ENCODE results near the gene MAT1A. TPM values are rescaled to one million over a fixed set of nuclear protein-coding genes. Genes with fewer than 3 reads are reported as not detected.

Gene MAT1A
- total RNA-seq, 1 experiment from 2014 or later = 3.4 TPM

- Histone ChIP-seq H3K4me1 (no peaks in the 10 kb centered on the region), H3K4me3 (ENCODE audit: low read depth, low read length) (no peak overlapping the region), H3K27me3 (replicated peaks; ENCODE audit: control insufficient read depth, insufficient read depth, low read length) (peaks cover 2% of the 10 kb centered on the region), H3K9me3 (no peaks in the 10 kb centered on the region), H3K36me3 (ENCODE audit: control insufficient read depth, insufficient read depth, low read length) (no peaks in the 10 kb centered on the region)
- POLR2A ChIA-PET = no interaction called here
- BruUV-seq (replicated peaks) = no TSS peak
- H3K4me1 Mint-ChIP-seq (ENCODE audit: low read depth, unreplicated experiment) = no peaks in the 10 kb centered on the region
- CTCF ChIA-PET = no interaction called here
- H3K27ac Mint-ChIP-seq (ENCODE audit: unreplicated experiment) = no peak overlapping the region
- no peaks in the 10 kb centered on the region for H3K36me3 Mint-ChIP-seq (ENCODE audit: insufficient read depth, unreplicated experiment)
- no peaks in the 10 kb centered on the region for H3K27me3 Mint-ChIP-seq (ENCODE audit: insufficient read depth, unreplicated experiment)
- no peak for DNase-seq
- H3K4me3 Mint-ChIP-seq (ENCODE audit: unreplicated experiment) = no peak overlapping the region
- intact Hi-C loops (cut with micrococcal nuclease; ENCODE audit: unreplicated experiment) = no loop called here
- TF ChIP-seq CTCF (IDR thresholded peaks at IDR 0.05; ENCODE audit: insufficient read depth in 1 of 2, low read depth in 1 of 2, low read length in 1 of 2, severe bottlenecking in 1 of 2, unreplicated experiment in 1 of 2) = no peak
- H3K9me3 Mint-ChIP-seq (ENCODE audit: unreplicated experiment) = no peaks in the 10 kb centered on the region
Observed at GRCh38 chr10:80324086-80324485, 34.6 kb upstream of the MAT1A start.

GRCh38 chr10:80323311-80323710 is 33.9 kb upstream of the MAT1A start:
- no peak overlapping the region for H3K4me3 Mint-ChIP-seq (ENCODE audit: unreplicated experiment)
- no peak overlapping the region for H3K27ac Mint-ChIP-seq (ENCODE audit: unreplicated experiment)

GRCh38 chr10:80322711-80323110 is 33.3 kb upstream of the MAT1A start:
- Mint-ChIP-seq H3K4me1 (ENCODE audit: low read depth, unreplicated experiment) (no peaks in the 10 kb centered on the region), H3K27me3 (ENCODE audit: insufficient read depth, unreplicated experiment) (no peaks in the 10 kb centered on the region), H3K27ac (ENCODE audit: unreplicated experiment) (no peak overlapping the region), H3K4me3 (ENCODE audit: unreplicated experiment) (no peak overlapping the region), H3K9me3 (ENCODE audit: unreplicated experiment) (no peaks in the 10 kb centered on the region), H3K36me3 (ENCODE audit: insufficient read depth, unreplicated experiment) (no peaks in the 10 kb centered on the region)
- H3K9me3 ChIP-seq = no peaks in the 10 kb centered on the region
- peaks cover 2% of the 10 kb centered on the region for H3K27me3 ChIP-seq (replicated peaks; ENCODE audit: control insufficient read depth, insufficient read depth, low read length)
- intact Hi-C loops (cut with micrococcal nuclease; ENCODE audit: unreplicated experiment) = no loop called here
- no peaks in the 10 kb centered on the region for H3K4me1 ChIP-seq
- CTCF ChIA-PET = no interaction called here
- no peak for TF ChIP-seq CTCF (IDR thresholded peaks at IDR 0.05; ENCODE audit: insufficient read depth in 1 of 2, low read depth in 1 of 2, low read length in 1 of 2, severe bottlenecking in 1 of 2, unreplicated experiment in 1 of 2)
- no peak for DNase-seq
- POLR2A ChIA-PET = no interaction called here
- H3K36me3 ChIP-seq (ENCODE audit: control insufficient read depth, insufficient read depth, low read length) = no peaks in the 10 kb centered on the region
- no TSS peak for BruUV-seq (replicated peaks)
- H3K4me3 ChIP-seq (ENCODE audit: low read depth, low read length) = no peak overlapping the region

More at GRCh38 chr10:80323311-80323710, 33.9 kb upstream of the MAT1A start:
- ChIA-PET CTCF (no interaction called here), POLR2A (no interaction called here)
- intact Hi-C loops (cut with micrococcal nuclease; ENCODE audit: unreplicated experiment) = no loop called here
- no peaks in the 10 kb centered on the region for H3K4me1 ChIP-seq
- H3K9me3 ChIP-seq = no peaks in the 10 kb centered on the region
- TF ChIP-seq CTCF (IDR thresholded peaks at IDR 0.05; ENCODE audit: insufficient read depth in 1 of 2, low read depth in 1 of 2, low read length in 1 of 2, severe bottlenecking in 1 of 2, unreplicated experiment in 1 of 2) = no peak
- H3K36me3 ChIP-seq (ENCODE audit: control insufficient read depth, insufficient read depth, low read length) = no peaks in the 10 kb centered on the region
- H3K4me3 ChIP-seq (ENCODE audit: low read depth, low read length) = no peak overlapping the region
- BruUV-seq (replicated peaks) = no TSS peak
- H3K4me1 Mint-ChIP-seq (ENCODE audit: low read depth, unreplicated experiment) = no peaks in the 10 kb centered on the region
- H3K27me3 ChIP-seq (replicated peaks; ENCODE audit: control insufficient read depth, insufficient read depth, low read length) = peaks cover 2% of the 10 kb centered on the region
- H3K9me3 Mint-ChIP-seq (ENCODE audit: unreplicated experiment) = no peaks in the 10 kb centered on the region
- no peaks in the 10 kb centered on the region for H3K27me3 Mint-ChIP-seq (ENCODE audit: insufficient read depth, unreplicated experiment)
- DNase-seq = no peak
- H3K36me3 Mint-ChIP-seq (ENCODE audit: insufficient read depth, unreplicated experiment) = no peaks in the 10 kb centered on the region

Data from Caco-2 (cell line).